Medulla oblongata (tissue), 1 donor: ENCODE results near the gene CACNA1D.
A peak's percentile ranks its signal among the peaks of the same experiment; 100 is the strongest.

Experiments used
- DNase-seq: peaks from one replicate; pipeline ENCODE4 v3.0.0-alpha.2; 2015; ENCODE audit errors: extremely low spot score

CACNA1D gene

DNA sequence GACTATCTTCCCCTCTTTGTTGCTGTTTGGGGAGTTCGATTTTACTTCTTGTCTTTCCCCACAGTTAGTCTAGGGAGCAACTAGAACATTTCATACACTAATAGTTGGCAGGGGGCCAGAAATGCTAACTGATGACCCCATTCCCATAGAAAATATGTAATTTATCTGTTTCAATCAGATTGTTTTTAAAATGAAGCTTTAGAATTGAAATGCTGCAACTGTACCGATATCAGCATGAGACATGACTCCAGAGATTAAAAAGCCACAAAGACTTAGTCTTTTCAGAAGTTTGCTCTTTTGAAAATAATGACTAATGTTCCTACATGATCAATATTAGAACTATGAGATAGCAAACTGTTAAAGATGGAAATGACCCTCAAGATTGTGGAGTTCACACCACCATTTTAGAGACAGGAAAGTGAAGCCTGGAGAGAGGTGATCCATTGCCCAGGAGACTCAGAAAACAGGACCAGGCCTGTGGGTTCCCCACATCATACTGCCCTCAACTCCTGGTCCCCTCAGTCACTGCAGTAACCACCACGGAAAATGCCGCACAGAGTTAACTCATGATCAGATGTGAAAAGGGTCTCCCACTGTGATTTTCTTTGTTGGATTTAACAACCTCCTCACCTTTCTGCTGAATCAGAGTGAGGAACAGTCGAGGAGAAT, 221.5 kb downstream of the CACNA1D start:
- no peak for DNase-seq

- DNase-seq: no peak
These were observed 222.6 kb downstream of the CACNA1D start for GRCh38 chr3:53716998-53717397.

DNA sequence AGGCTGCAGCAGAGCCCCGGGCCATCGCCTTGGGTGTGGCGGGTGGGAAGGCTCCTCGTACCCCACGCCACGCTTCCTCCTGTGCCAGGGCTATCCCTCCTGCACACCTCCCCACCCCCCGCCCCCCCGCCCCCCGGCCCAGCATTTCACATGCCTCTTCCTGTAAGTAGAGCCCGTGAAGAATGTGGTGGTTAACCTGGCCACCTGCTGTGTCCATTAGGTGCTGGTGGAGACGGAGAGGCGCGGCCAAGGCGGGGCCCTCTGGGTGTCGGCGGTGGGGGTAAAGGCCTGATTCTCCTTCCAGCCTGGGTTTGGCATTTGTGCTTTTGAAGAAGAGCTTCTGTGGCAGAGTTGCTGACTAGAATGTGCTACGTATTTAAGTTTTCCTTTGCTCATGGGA, 224.1 kb downstream of the CACNA1D start:
- DNase-seq: no peak

- no peak for DNase-seq
These were observed 225.4 kb downstream of the CACNA1D start for GRCh38 chr3:53719796-53720195.

DNA sequence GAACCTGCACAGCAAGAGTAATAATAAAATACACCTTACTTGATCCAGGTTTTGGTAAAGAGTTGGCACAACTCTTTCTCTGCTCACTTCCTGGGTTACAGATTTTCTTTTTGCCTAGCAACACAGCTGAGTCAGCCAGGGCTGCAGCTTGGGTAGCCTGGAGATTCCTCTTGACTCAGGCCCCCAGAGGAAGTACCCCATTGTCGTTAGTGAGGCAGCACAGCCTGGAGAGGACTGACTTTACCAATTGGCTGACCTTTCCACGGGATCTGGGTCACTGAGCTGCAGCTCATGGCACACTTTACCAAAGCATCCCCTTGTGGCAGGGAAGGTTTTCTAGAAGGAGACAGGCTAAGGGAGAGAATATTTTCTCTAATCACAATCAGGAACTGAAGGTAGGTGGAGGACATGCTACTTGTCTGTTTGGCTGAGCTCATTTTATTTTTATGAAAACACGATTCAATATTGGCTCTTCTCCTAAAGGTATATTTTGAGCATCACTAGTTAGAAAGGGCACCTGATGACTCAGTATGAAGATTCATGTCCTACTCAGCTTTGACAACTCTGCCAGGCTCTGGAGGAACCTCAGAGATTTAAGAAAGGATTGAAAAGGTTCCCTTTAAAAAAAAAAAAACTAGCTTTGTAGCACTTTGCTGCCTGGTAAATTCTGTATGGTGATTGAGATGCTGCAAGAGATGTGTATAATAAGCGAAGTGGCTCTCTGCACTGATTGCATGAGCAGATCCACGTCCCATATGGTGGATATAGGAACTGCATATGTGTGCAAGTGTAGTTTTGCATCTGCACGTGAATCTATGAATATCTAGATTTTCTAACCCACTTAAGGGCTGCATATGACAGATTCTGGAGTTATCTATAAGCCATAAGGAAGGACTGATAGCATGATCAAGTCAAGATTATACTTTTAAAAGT, 227.0 kb downstream of the CACNA1D start:
- DNase-seq: peak; percentile 5

DNA sequence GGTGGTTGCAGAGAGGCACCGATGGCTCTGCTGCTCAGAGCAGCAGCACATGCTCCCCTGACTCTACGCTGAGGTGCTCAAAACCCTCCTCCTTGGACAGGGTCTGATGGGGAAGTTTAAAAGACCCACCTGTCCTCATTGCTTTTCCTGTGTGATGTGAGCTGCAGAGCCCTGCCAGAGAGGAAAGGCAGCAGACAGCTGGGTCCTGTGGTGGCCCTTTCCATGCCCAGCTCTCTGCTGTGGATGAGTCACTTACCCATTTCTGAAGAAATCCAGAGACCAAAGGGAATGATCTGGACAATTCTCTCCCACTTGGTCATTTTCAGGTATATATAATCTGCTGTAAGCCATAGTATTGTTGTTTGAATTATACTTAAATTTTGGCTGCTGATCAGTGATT, 230.2 kb downstream of the CACNA1D start:
- DNase-seq: no peak

DNA sequence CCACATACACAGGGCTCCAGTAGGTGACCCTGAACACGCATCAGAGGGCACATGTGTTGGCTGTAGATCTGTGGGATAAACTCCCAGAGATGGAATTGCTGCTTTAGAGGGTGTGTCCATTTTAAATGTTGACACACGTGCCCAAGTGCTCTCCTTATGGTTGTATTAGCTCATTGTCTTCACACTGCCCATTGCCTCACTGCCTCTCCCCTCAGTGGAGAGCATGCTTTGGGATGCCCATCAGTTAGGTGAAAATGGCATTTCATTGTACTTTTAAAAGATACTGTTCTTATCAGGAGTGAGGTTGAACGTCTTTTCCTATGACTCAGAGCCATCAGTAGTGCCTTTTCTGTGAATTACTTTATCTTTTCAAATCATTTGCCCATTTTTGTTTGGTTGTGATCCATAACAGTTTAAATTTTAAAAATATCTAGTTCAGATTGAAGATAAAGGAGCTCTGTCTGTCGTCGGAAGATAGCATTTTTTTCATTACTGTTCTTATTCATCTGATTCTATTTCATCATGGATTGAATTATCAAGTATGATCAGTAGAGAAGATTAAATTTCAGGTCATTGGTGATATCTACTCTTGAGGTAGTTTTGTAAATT, 231.1 kb downstream of the CACNA1D start:
- DNase-seq: no peak

DNA sequence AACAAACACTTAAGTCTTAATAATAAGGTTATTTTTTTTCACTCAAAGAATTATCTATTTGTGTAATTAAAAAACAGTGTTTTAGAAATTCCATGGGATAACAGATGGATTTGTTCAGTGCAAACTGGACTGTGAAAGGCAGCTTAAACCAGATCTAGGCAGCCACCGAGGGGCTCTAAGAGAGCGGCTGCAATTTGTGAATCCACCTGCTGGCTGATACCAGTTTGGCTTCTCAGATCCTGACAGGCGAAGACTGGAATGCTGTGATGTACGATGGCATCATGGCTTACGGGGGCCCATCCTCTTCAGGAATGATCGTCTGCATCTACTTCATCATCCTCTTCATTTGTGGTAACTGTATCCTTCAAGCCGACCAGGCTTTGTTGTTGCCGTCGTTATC, 232.2 kb downstream of the CACNA1D start:
- DNase-seq: no peak

- no peak for DNase-seq
These were observed 234.2 kb downstream of the CACNA1D start for GRCh38 chr3:53728606-53729005.

- DNase-seq: no peak
These were observed 234.7 kb downstream of the CACNA1D start for GRCh38 chr3:53729159-53729558.

DNA sequence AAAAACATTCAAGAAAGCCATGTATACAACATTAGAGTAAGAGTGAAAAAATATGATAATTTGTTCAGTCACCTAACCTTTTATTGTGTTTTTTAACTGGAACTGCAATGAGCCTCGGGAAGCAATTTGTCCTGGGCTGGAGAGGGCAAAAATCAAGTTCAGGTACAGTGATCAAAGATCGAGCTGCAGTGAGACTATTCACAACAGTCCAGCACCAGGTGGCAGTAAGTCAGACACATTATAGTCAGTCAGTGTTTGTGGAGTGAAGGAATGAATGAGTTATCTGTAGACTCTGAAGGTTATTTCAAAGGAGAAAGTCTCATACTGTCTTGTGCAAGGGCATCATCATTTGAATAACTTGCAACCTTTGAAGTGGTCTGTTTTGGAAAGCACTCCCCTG, 235.2 kb downstream of the CACNA1D start:
- no peak for DNase-seq

DNA sequence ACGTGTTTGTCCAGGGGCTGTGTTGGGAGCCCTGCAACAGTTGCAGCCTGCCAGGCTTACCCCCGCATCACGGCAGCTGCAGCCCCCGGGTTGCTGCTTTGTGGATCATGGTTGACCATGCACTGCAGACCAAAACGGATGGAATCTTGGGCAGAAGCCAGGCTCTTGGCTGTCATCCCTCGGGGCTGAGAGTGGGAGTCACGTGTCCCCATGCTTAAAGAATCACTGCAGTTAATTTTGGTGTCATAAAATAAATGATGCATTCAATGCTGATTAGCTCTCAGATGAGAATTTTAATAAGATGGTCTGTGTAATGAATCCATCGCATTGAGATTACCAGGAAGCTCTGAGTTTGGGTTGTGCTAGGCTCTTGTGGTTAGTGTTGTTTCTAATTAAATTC, 236.2 kb downstream of the CACNA1D start:
- DNase-seq: peak; percentile 54

DNA sequence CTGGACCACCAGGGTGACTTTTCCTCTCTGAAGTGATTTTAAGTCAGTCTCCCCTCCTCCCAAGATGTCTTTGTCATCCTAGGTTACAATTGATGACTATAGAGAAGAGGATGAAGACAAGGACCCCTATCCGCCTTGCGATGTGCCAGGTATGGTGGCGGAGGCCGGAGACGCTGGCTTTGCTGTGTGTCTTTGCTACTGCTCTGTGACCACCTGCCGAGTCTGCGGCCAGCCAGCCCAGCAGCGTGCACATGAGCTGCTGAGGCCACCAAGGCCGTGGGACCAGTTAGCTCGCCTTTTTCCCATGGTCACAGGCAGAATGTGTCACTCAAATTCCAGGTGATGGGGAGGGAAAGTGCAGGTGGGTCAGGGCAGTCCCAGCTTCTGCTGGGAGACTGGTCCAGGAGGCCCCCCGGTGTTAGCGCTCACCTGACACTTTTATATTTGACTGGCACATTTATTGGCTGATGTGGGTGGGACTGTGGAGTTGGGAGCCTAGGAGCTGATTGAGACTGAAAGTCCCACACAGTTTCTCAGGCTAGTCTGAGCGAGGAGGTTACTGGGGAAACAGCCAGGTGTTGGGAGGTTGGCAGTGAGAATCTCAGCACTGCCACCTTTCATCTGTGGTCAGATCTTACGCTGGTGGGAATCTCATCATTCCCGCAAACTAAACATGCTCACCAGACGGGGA, 237.7 kb downstream of the CACNA1D start:
- DNase-seq: no peak

GRCh38 chr3:53733446-53733845, 239.0 kb downstream of the CACNA1D start:
- no peak for DNase-seq

GRCh38 chr3:53739966-53740365, 245.6 kb downstream of the CACNA1D start:
- DNase-seq: no peak

DNA sequence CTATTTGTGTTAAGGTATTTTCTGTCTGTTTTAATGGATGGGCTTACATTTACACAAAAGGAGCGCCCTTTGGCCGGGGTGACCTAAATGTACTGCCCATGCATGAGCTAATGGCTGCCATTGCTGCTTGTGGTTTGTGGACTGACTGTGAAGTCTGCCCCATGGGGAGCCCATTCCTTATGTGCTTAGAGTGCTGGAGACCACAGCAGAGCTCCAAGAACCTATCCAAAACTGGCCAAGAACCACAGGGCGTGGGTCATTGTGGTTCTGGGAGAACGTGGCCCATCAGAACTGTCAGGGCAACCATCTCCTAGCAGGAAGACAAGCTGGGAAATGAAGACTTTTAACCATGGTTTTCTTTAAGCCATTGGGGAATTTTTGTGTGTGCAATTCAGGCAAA, 246.5 kb downstream of the CACNA1D start:
- DNase-seq: no peak

GRCh38 chr3:53744351-53744750, 249.9 kb downstream of the CACNA1D start:
- no peak for DNase-seq

GRCh38 chr3:53747559-53747958, 253.1 kb downstream of the CACNA1D start:
- DNase-seq: no peak

GRCh38 chr3:53748512-53749271, 254.3 kb downstream of the CACNA1D start:
- DNase-seq: peak; percentile 82

GRCh38 chr3:53749448-53749847, 255.0 kb downstream of the CACNA1D start:
- no peak for DNase-seq
